DMS53 treated with DMSO at 0.1 percent for 48 hours (cell line): ENCODE results near the gene GABBR2.

ENCODE experiments used
- DNase-seq: peaks from one replicate; lab custom pipeline; 2025; ENCODE audit not compliant: unreplicated experiment; lab: John Stamatoyannopoulos, UW

GABBR2 gene

GRCh38 chr9:98242426-98242825 lies 466.3 kb downstream of the GABBR2 start:
- no peak for DNase-seq

GRCh38 chr9:98241357-98242300 lies 467.1 kb downstream of the GABBR2 start:
- DNase-seq: no peak

GRCh38 chr9:98240475-98240874 lies 468.3 kb downstream of the GABBR2 start:
- DNase-seq: no peak
